T-cell (primary cell): ENCODE data around the gene PLS1. TPM values are rescaled to one million over a fixed set of nuclear protein-coding genes. Genes with fewer than 3 reads are reported as not detected.

Source experiments
- ATAC-seq, 4 experiments: fragments of 200-7000 bp in 3 of 4; fragments of 150-1000 bp in 1 of 4; cut with Tn5 transposase; replicated peaks in 1 of 4; 1 replicate in 3 of 4; 2 replicates in 1 of 4; pipeline ENCODE4 v1.10.0; 2021; ENCODE audit warnings: moderate library complexity in 3 of 4, mild to moderate bottlenecking in 2 of 4, moderate number of reproducible peaks in 1 of 4
- CTCF ChIA-PET, 2 donors: fragments of 300-600 bp; sonication (Branson Sonifier 250); formaldehyde crosslinking; loops; one replicate each; lab custom pipeline; 2022; ENCODE audit warnings: antibody characterized with exemption in 2 of 2; lab: Charles Lee
- POLR2A ChIA-PET, 2 donors: fragments of 300-600 bp; sonication (Branson Sonifier 250); formaldehyde crosslinking; loops; one replicate each; lab custom pipeline; 2022; ENCODE audit warnings: antibody characterized with exemption in 2 of 2; lab: Charles Lee
- DNase-seq, 35 experiments: peaks; one replicate each; pipeline versions ENCODE4 v3.0.0 to v3.0.0-alpha.2; 2013 to 2023
- H3K27ac ChIP-seq: one replicate; pipeline ENCODE4 v1.5.1; 2013; ENCODE audit warnings: low read length
- H3K27me3 ChIP-seq, 2 experiments: replicated peaks in 1 of 2; 1 replicate in 1 of 2; 2 replicates in 1 of 2; pipeline versions ENCODE4 v1.6.1 to v1.7.0; 2013; ENCODE audit warnings: low read length in 1 of 2, mixed read lengths in 1 of 2; ENCODE audit not compliant: control insufficient read depth in 2 of 2, insufficient read depth in 2 of 2; ENCODE audit errors: extremely low read depth in 1 of 2
- H3K36me3 ChIP-seq, 2 donors: 1 replicate in 1 of 2; 2 replicates in 1 of 2; pipeline versions ENCODE4 v1.6.1 to v1.7.0; 2013; ENCODE audit warnings: low read length in 1 of 2; ENCODE audit not compliant: control insufficient read depth in 2 of 2, insufficient read depth in 1 of 2; ENCODE audit errors: extremely low read depth in 1 of 2
- H3K4me1 ChIP-seq, 2 experiments: 1 replicate in 1 of 2; 2 replicates in 1 of 2; pipeline versions ENCODE4 v1.6.1 to v1.7.0; 2013; ENCODE audit warnings: low read length in 2 of 2, mixed read lengths in 1 of 2; ENCODE audit not compliant: insufficient read depth in 2 of 2, control insufficient read depth in 1 of 2; ENCODE audit errors: extremely low read depth in 1 of 2
- H3K4me3 ChIP-seq, 2 donors: 1 replicate in 1 of 2; 2 replicates in 1 of 2; pipeline versions ENCODE4 v1.5.1 to v1.7.0; 2013; ENCODE audit warnings: mild to moderate bottlenecking in 2 of 2, low read length in 1 of 2, moderate library complexity in 1 of 2; ENCODE audit not compliant: control insufficient read depth in 1 of 2; ENCODE audit errors: extremely low read depth in 1 of 2
- H3K9me3 ChIP-seq: 2 replicates; pipeline ENCODE4 v1.7.0; 2013
- H3K27ac Mint-ChIP-seq, 2 donors: one replicate each; pipeline ENCODE4 v1.8.0; 2020 to 2021; ENCODE audit warnings: mild to moderate bottlenecking in 2 of 2, mixed read lengths in 2 of 2
- H3K27me3 Mint-ChIP-seq, 2 donors: one replicate each; pipeline ENCODE4 v1.8.0; 2021 to 2022; ENCODE audit warnings: mixed read lengths in 2 of 2
- H3K36me3 Mint-ChIP-seq: one replicate; pipeline ENCODE4 v1.8.0; 2021; ENCODE audit warnings: mixed read lengths
- H3K4me1 Mint-ChIP-seq, 3 donors: one replicate each; pipeline ENCODE4 v1.8.0; 2020 to 2022; ENCODE audit warnings: mixed read lengths in 3 of 3, mild to moderate bottlenecking in 1 of 3
- H3K4me3 Mint-ChIP-seq, 3 donors: one replicate each; pipeline ENCODE4 v1.8.0; 2020 to 2022; ENCODE audit warnings: mild to moderate bottlenecking in 3 of 3, mixed read lengths in 3 of 3, moderate library complexity in 3 of 3
- H3K9me3 Mint-ChIP-seq, 3 donors: one replicate each; pipeline ENCODE4 v1.8.0; 2020 to 2022; ENCODE audit warnings: mixed read lengths in 3 of 3
- WGBS: methylation state at CpG from one replicate; pipeline ENCODE4 v1.1.5; 2013; ENCODE audit warnings: missing lambda C conversion rate; ENCODE audit not compliant: insufficient coverage; 5-methylcytosine and 5-hydroxymethylcytosine counted together
- total RNA-seq, 35 experiments: library from RNA in 6 of 35; stranded (reverse) in 6 of 35; fragments of 120-200 nt in 1 of 35; gene quantifications; one replicate each; pipeline versions ENCODE4 v1.2.1 to v1.2.4 and lab custom pipeline; 2013 to 2026

The PLS1 gene
- total RNA-seq, 5 donors from 2014 or later (not counting 1 experiment from before 2014, with no cell fraction given): 0.84 to 3.6 (median 1.8) TPM

- Histone ChIP-seq H3K27me3 (peaks cover 2 to 10% of the 10 kb centered on the region in 2 experiments), H3K27ac (no peak overlapping the region), H3K4me1 (peaks cover 0 to 11% of the 10 kb centered on the region in 2 experiments), H3K9me3 (no peaks in the 10 kb centered on the region), H3K4me3 (peak overlapping the region in 1 of 2 donors; percentile 56), H3K36me3 (no peaks in the 10 kb centered on the region)
- Mint-ChIP-seq H3K4me3 (peak overlapping the region; percentile 84 to 89 (median 87)), H3K27ac (no peak overlapping the region), H3K27me3 (peaks cover 29 to 30% of the 10 kb centered on the region in 2 donors), H3K4me1 (peaks cover 11 to 32% (median 13%) of the 10 kb centered on the region in 3 donors), H3K9me3 (no peaks in the 10 kb centered on the region), H3K36me3 (no peaks in the 10 kb centered on the region)
- ATAC-seq: no peak
- WGBS: no CpG with 5 or more reads among the region's 10 CpGs
- ChIA-PET CTCF (interaction anchor here (0.5 to 0.8 kb wide), 4 partner anchors 30 to 1249 kb away, joined by 3 to 4 read pairs (median 3); partner anchors contain the start of gene ATR (in 1 of the 2)), POLR2A (interaction anchor here in 1 of 2 donors (0.6 to 1.0 kb wide), 6 partner anchors 12 to 149 kb away, joined by 3 to 8 read pairs (median 3); no protein-coding TSS in a partner anchor)
- DNase-seq: peak in 1 of 35 experiments; percentile 70
Measured at GRCh38 chr3:142723665-142723967, 127.4 kb downstream of the PLS1 start.

- WGBS: under 1% methylated on average over 56 of the region's 73 CpGs
Measured at GRCh38 chr3:142723968-142724681, 127.9 kb downstream of the PLS1 start, which contains the start of gene TRPC1. Gene TRPC1, plus strand, starts transcription at chr3:142724034. Its CDS starts 526 bp downstream, at chr3:142724560.

GRCh38 chr3:142724682-142725356, 128.6 kb downstream of the PLS1 start:
- ChIA-PET CTCF (no interaction called here), POLR2A (no interaction called here)
- H3K36me3 Mint-ChIP-seq: no peaks in the 10 kb centered on the region
- peak overlapping the region in 1 of 2 donors; percentile 11 for H3K27ac Mint-ChIP-seq
- peak overlapping the region; percentile 80 to 89 (median 85) for H3K4me3 Mint-ChIP-seq
- Histone ChIP-seq H3K27ac (no peak overlapping the region), H3K4me1 (peaks cover 0 to 11% of the 10 kb centered on the region in 2 experiments), H3K27me3 (peaks cover 2 to 10% of the 10 kb centered on the region in 2 experiments), H3K9me3 (no peaks in the 10 kb centered on the region), H3K36me3 (no peaks in the 10 kb centered on the region), H3K4me3 (peak overlapping the region; percentile 56 to 69)
- 21% methylated on average over 18 of the region's 35 CpGs for WGBS
- H3K9me3 Mint-ChIP-seq: no peaks in the 10 kb centered on the region
- peaks cover 19 to 20% of the 10 kb centered on the region in 2 donors for H3K27me3 Mint-ChIP-seq
- DNase-seq: peak in 11 of 35 experiments; percentile 0 to 25 (median 4)
- H3K4me1 Mint-ChIP-seq: peaks cover 11 to 32% (median 13%) of the 10 kb centered on the region in 3 donors
- peak in 1 of 4 experiments; percentile 1 for ATAC-seq

More at GRCh38 chr3:142723968-142724681, 127.9 kb downstream of the PLS1 start, which contains the start of gene TRPC1:
- Histone ChIP-seq H3K4me3 (peak within 1 kb of the TSS; percentile 56 to 69), H3K27me3 (peaks cover 2 to 10% of the 10 kb centered on the region in 2 experiments), H3K27ac (peak within 1 kb of the TSS; percentile 62), H3K9me3 (no peaks in the 10 kb centered on the region), H3K4me1 (peaks cover 0 to 11% of the 10 kb centered on the region in 2 experiments), H3K36me3 (no peaks in the 10 kb centered on the region)
- ATAC-seq: peak; percentile 92 to 95 (median 94)
- H3K9me3 Mint-ChIP-seq: no peaks in the 10 kb centered on the region
- CTCF ChIA-PET: interaction anchor here (0.6 to 0.8 kb wide), 2 partner anchors 137 to 1249 kb away, joined by 3 read pairs; no protein-coding TSS in a partner anchor
- peak within 1 kb of the TSS; percentile 84 to 89 (median 87) for H3K4me3 Mint-ChIP-seq
- peak within 1 kb of the TSS; percentile 70 to 90 for H3K27ac Mint-ChIP-seq
- peaks cover 24 to 25% of the 10 kb centered on the region in 2 donors for H3K27me3 Mint-ChIP-seq
- H3K4me1 Mint-ChIP-seq: peaks cover 11 to 32% (median 13%) of the 10 kb centered on the region in 3 donors
- H3K36me3 Mint-ChIP-seq: no peaks in the 10 kb centered on the region
- POLR2A ChIA-PET: interaction anchor here (0.6 to 1.0 kb wide), 7 partner anchors 12 to 150 kb away, joined by 3 to 8 read pairs (median 3); no protein-coding TSS in a partner anchor
- peak in 34 of 35 experiments; percentile 55 to 91 (median 74) for DNase-seq

GRCh38 chr3:142725357-142725739, 129.2 kb downstream of the PLS1 start:
- Mint-ChIP-seq H3K27me3 (peaks cover 17 to 19% of the 10 kb centered on the region in 2 donors), H3K27ac (no peak overlapping the region), H3K9me3 (no peaks in the 10 kb centered on the region), H3K4me3 (peak overlapping the region; percentile 80 to 89 (median 85)), H3K36me3 (no peaks in the 10 kb centered on the region), H3K4me1 (peaks cover 11 to 32% (median 13%) of the 10 kb centered on the region in 3 donors)
- H3K4me1 ChIP-seq: peaks cover 0 to 11% of the 10 kb centered on the region in 2 experiments
- H3K9me3 ChIP-seq: no peaks in the 10 kb centered on the region
- DNase-seq (no peak), ATAC-seq (no peak)
- no peak overlapping the region for H3K4me3 ChIP-seq
- H3K36me3 ChIP-seq: no peaks in the 10 kb centered on the region
- ChIA-PET POLR2A (no interaction called here), CTCF (no interaction called here)
- no peak overlapping the region for H3K27ac ChIP-seq
- peaks cover 2 to 10% of the 10 kb centered on the region in 2 experiments for H3K27me3 ChIP-seq
- WGBS: no CpG with 5 or more reads among the region's 5 CpGs

- H3K27me3 ChIP-seq: peaks cover 2 to 10% of the 10 kb centered on the region in 2 experiments
- Mint-ChIP-seq H3K4me3 (peak overlapping the region in 1 of 3 donors; percentile 89), H3K27ac (no peak overlapping the region), H3K9me3 (no peaks in the 10 kb centered on the region), H3K36me3 (no peaks in the 10 kb centered on the region), H3K27me3 (peaks cover 11 to 19% of the 10 kb centered on the region in 2 donors), H3K4me1 (peaks cover 11 to 32% (median 13%) of the 10 kb centered on the region in 3 donors)
- no peaks in the 10 kb centered on the region for H3K9me3 ChIP-seq
- H3K27ac ChIP-seq: no peak overlapping the region
- no CpG with 5 or more reads among the region's 1 CpG for WGBS
- H3K36me3 ChIP-seq: no peaks in the 10 kb centered on the region
- CTCF ChIA-PET: no interaction called here
- H3K4me3 ChIP-seq: no peak overlapping the region
- H3K4me1 ChIP-seq: peaks cover 0 to 11% of the 10 kb centered on the region in 2 experiments
- POLR2A ChIA-PET: no interaction called here
- DNase-seq (no peak), ATAC-seq (no peak)
Measured at GRCh38 chr3:142726017-142726416, 129.8 kb downstream of the PLS1 start.

- WGBS: 97% methylated on average over 3 of the region's 3 CpGs
- Histone ChIP-seq H3K4me1 (no peaks in the 10 kb centered on the region), H3K9me3 (no peaks in the 10 kb centered on the region), H3K27me3 (no peaks in the 10 kb centered on the region), H3K4me3 (no peak overlapping the region), H3K36me3 (no peaks in the 10 kb centered on the region), H3K27ac (no peak overlapping the region)
- ATAC-seq: no peak
- Mint-ChIP-seq H3K27ac (no peak overlapping the region), H3K4me1 (peaks cover 0 to 4% (median 0%) of the 10 kb centered on the region in 3 donors), H3K36me3 (no peaks in the 10 kb centered on the region), H3K4me3 (no peak overlapping the region), H3K9me3 (no peaks in the 10 kb centered on the region), H3K27me3 (peaks cover 0 to 4% of the 10 kb centered on the region in 2 donors)
- DNase-seq: no peak
- ChIA-PET POLR2A (no interaction called here), CTCF (no interaction called here)
Measured at GRCh38 chr3:142732066-142732465, 135.9 kb downstream of the PLS1 start.
